Karpas-422 (cell line): Measurements from ENCODE around the gene TBC1D10A. TPM values are rescaled to one million over a fixed set of nuclear protein-coding genes. Genes with fewer than 3 reads are reported as not detected.

Source experiments
- DNase-seq: peaks from one replicate; pipeline ENCODE4 v3.0.0-alpha.2; 2015
- H2AFZ ChIP-seq: fragments of 200-600 bp; sonication (generic); 2 replicates; pipeline ENCODE4 v1.6.1; 2014; ENCODE audit warnings: antibody characterized with exemption, low read length, mixed read lengths
- H3K27ac ChIP-seq: fragments of 200-600 bp; sonication (generic); 2 replicates; pipeline ENCODE4 v1.5.1; 2014; ENCODE audit warnings: mild to moderate bottlenecking, low read length, moderate library complexity
- H3K27me3 ChIP-seq: fragments of 200-600 bp; sonication (generic); 2 replicates; pipeline ENCODE4 v1.6.1; 2014; ENCODE audit warnings: low read length, mixed read lengths
- H3K36me3 ChIP-seq: fragments of 200-600 bp; sonication (generic); 2 replicates; pipeline ENCODE4 v1.6.1; 2014; ENCODE audit warnings: low read length, mixed read lengths; ENCODE audit not compliant: insufficient read depth
- H3K4me1 ChIP-seq: fragments of 200-600 bp; sonication (generic); 2 replicates; pipeline ENCODE4 v1.6.1; 2014; ENCODE audit warnings: mild to moderate bottlenecking, low read length, mixed read lengths
- H3K4me2 ChIP-seq: fragments of 200-600 bp; sonication (generic); 2 replicates; pipeline ENCODE4 v1.6.1; 2014; ENCODE audit warnings: low read length, low read depth, mild to moderate bottlenecking; ENCODE audit not compliant: poor library complexity, severe bottlenecking
- H3K4me3 ChIP-seq: fragments of 200-600 bp; sonication (generic); 2 replicates; pipeline ENCODE4 v1.5.1; 2014; ENCODE audit warnings: mild to moderate bottlenecking, antibody characterized with exemption, low read length, mixed read lengths
- H3K79me2 ChIP-seq: fragments of 200-600 bp; sonication (generic); 2 replicates; pipeline ENCODE4 v1.6.1; 2014; ENCODE audit warnings: mild to moderate bottlenecking, low read length, mixed read lengths
- H3K9ac ChIP-seq: fragments of 200-600 bp; sonication (generic); 2 replicates; pipeline ENCODE4 v1.6.0; 2014; ENCODE audit warnings: low read length
- H3K9me2 ChIP-seq: fragments of 200-600 bp; sonication (generic), shearing (Covaris generic); replicated peaks from 2 replicates; pipeline ENCODE4 v1.6.0; 2014; ENCODE audit warnings: mild to moderate bottlenecking, low read length, moderate library complexity; ENCODE audit not compliant: insufficient read depth
- H3K9me3 ChIP-seq: fragments of 300-700, 200-600 bp; sonication (generic); 2 replicates; pipeline ENCODE4 v1.6.1; 2014; ENCODE audit warnings: low read length, mixed read lengths
- H4K20me1 ChIP-seq: fragments of 200-600 bp; sonication (generic); 2 replicates; pipeline ENCODE4 v1.6.1; 2014; ENCODE audit warnings: mild to moderate bottlenecking, antibody characterized with exemption, low read length, low read depth; ENCODE audit not compliant: insufficient read depth
- total RNA-seq: library from RNA; depleted of rRNA; stranded (reverse); fragments of >200 nt; shearing (Covaris generic); gene quantifications from 2 replicates; pipeline ENCODE4 v1.2.3, GENCODE V29; 2014; ENCODE audit warnings: low replicate concordance

The TBC1D10A gene
- total RNA-seq, 1 experiment from 2014 or later: 7.6 TPM

DNA sequence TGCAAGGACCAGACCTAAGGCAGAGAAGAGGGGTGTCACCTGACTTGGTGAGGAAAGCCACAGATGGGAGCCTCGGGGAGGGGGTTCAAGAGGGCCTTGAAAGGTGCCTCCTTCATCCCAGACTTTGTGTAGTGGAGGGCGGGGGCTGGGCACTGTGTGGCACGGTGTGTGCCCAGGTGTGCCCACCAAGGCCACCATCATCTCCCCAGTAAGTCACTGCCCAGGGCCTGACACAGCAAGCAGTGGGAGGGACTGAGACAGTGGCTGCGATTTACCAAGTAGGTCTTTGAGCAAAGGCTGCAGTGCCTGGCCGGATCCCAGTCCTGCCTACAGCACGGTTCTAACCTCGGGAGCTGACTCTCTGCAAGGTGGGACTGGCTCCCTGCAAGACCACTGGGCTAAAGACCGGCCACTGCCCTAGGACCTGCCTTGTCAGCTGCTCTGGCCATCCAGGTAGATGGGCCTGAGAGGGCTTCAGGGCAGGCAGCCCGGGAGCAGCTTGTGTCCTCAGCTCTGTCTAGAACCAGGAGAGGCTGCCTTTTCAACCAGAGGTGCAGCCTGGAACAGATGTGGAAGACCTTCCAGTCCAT, 61.5 kb downstream of the TBC1D10A start:
- no peak for DNase-seq
- Histone ChIP-seq H3K4me1 (peaks cover 26% of the 10 kb centered on the region), H2AFZ (peak overlapping the region; percentile 81; the same call in 1 of the 2 replicates), H3K9me2 (no peaks in the 10 kb centered on the region), H3K79me2 (no peaks in the 10 kb centered on the region), H3K36me3 (no peaks in the 10 kb centered on the region), H3K4me2 (peak overlapping the region; percentile 93), H3K27me3 (no peaks in the 10 kb centered on the region), H3K27ac (no peak overlapping the region), H4K20me1 (peaks cover 14% of the 10 kb centered on the region; the same call in 1 of the 2 replicates), H3K9me3 (no peaks in the 10 kb centered on the region), H3K9ac (peak overlapping the region; percentile 88), H3K4me3 (peak overlapping the region; percentile 79; the same call in 1 of the 2 replicates)

DNA sequence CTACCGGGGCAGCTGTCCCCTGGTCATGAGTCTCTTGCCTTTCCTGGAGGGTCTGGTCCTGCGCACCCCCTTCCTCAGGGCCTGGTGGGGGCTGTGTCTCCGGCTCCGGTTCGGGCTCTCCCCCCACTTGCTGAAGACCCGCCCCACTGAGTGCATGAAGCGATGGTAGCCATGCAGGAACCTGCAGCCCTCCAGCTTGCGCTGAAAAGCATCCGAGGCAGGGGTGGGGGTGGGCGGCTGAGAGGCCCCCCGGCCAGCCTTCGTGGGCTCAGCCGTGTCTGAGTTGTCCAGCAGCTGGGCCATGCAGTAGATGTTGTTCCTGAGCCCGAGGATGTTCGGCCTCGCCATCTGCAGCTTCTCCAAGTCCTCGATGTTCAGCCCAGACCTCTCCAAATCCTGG, 62.9 kb downstream of the TBC1D10A start:
- no peak overlapping the region for H3K4me2 ChIP-seq
- no peaks in the 10 kb centered on the region for H3K9me2 ChIP-seq
- no peak overlapping the region for H3K9ac ChIP-seq
- H3K27ac ChIP-seq: no peak overlapping the region
- no peaks in the 10 kb centered on the region for H3K79me2 ChIP-seq
- no peak overlapping the region for H2AFZ ChIP-seq
- H3K36me3 ChIP-seq: no peaks in the 10 kb centered on the region
- H3K9me3 ChIP-seq: no peaks in the 10 kb centered on the region
- no peaks in the 10 kb centered on the region for H3K27me3 ChIP-seq
- peaks cover 26% of the 10 kb centered on the region for H3K4me1 ChIP-seq
- peaks cover 14% of the 10 kb centered on the region; the same call in 1 of the 2 replicates for H4K20me1 ChIP-seq
- DNase-seq: no peak
- no peak overlapping the region for H3K4me3 ChIP-seq

DNA sequence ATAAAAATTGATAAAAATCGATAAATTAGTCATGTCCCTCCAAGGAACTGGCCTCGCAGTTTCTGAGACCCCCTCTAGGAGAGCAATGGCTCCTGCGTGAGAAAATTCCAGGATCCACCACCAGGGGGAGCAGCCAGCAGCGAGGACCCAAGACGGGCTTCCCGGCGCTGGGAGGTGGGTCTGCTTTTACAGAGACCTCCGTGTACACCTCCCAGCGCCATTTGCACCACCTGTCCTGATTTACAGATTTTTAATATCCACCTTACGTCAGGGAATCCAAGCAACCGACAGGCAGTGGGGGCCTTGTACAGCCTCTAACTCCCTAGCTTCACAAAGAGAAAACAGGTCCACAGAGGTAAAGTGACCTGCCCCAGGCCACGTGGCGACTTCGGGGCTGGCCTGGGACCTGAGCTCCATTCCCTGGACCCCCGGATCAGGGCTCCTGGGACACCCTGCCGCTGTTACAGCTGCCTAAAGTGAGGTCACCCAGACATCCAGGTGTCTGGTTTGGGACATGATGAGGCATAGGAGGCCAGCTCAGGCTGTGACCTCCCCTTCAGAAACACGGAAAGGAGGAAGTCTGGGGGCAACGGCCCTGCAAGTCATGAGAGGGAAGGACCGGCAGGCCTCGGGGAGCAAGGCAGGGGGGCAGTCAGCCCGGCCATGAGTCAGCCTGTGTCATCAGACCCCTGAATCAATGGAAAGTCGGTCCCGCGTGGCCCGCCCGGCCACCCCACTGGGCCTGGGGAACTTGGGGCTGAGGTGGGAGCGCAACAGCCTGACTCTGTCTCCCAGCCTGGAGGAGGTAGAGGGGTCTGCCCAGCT, 63.6 kb downstream of the TBC1D10A start:
- Histone ChIP-seq H3K79me2 (no peaks in the 10 kb centered on the region), H4K20me1 (peaks cover 12% of the 10 kb centered on the region; the same call in 1 of the 2 replicates), H3K4me2 (peak overlapping the region; percentile 52), H3K27ac (no peak overlapping the region), H3K4me1 (peaks cover 26% of the 10 kb centered on the region), H3K9ac (peak overlapping the region; percentile 34), H3K9me3 (no peaks in the 10 kb centered on the region), H3K4me3 (no peak overlapping the region), H3K9me2 (no peaks in the 10 kb centered on the region), H3K36me3 (no peaks in the 10 kb centered on the region), H3K27me3 (no peaks in the 10 kb centered on the region), H2AFZ (peak overlapping the region; percentile 53)
- peak; percentile 92 for DNase-seq

DNA sequence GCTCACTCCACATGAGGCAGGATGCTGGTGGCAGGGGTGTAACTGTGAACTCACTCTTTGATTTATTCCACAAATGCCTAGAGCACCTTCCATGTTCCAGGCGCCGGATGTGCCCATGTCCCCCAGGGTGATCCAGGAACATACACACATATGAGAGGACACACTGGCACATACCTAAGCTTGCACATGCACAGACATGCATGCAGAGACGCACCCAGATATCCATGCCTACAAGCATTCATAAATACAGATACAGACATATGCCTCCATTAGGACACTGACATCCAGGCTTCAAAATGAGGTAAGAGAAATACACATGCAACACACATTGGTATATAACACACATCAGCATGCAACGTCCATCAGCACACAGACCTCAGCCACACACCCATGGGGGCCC, 64.6 kb downstream of the TBC1D10A start:
- H3K9me3 ChIP-seq: no peaks in the 10 kb centered on the region
- no peaks in the 10 kb centered on the region for H3K36me3 ChIP-seq
- H3K4me3 ChIP-seq: no peak overlapping the region
- no peak overlapping the region for H3K9ac ChIP-seq
- no peak overlapping the region for H3K4me2 ChIP-seq
- H3K79me2 ChIP-seq: no peaks in the 10 kb centered on the region
- H3K27ac ChIP-seq: no peak overlapping the region
- no peak for DNase-seq
- no peak overlapping the region for H2AFZ ChIP-seq
- no peaks in the 10 kb centered on the region for H3K9me2 ChIP-seq
- peaks cover 2% of the 10 kb centered on the region; the same call in 1 of the 2 replicates for H4K20me1 ChIP-seq
- no peaks in the 10 kb centered on the region for H3K27me3 ChIP-seq
- peaks cover 23% of the 10 kb centered on the region for H3K4me1 ChIP-seq

DNA sequence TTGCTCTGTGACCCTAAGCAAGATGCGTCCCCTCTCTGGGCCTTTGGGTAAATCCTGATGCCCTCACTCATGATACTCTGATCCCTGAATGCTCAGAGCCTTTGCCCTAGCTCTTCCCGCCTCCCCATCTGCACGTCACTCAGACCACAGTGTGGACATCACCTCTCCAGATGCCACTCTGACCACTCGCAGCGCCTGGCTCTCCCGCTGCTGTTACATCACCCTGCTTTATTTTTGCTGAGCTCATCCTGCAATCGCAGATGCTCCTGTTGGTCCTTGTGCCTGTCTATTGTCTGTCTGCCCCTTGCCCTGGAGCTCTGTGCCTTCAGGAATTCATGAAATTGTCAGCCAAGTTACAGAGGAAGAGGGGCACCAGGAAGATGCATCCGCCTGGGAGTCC, 65.6 kb downstream of the TBC1D10A start:
- H3K79me2 ChIP-seq: no peaks in the 10 kb centered on the region
- no peaks in the 10 kb centered on the region for H3K36me3 ChIP-seq
- H3K9ac ChIP-seq: no peak overlapping the region
- no peaks in the 10 kb centered on the region for H3K27me3 ChIP-seq
- H3K4me2 ChIP-seq: no peak overlapping the region
- H2AFZ ChIP-seq: no peak overlapping the region
- H4K20me1 ChIP-seq: no peaks in the 10 kb centered on the region
- no peaks in the 10 kb centered on the region for H3K9me2 ChIP-seq
- no peak overlapping the region for H3K4me3 ChIP-seq
- H3K9me3 ChIP-seq: no peaks in the 10 kb centered on the region
- peaks cover 19% of the 10 kb centered on the region for H3K4me1 ChIP-seq
- DNase-seq: no peak
- no peak overlapping the region for H3K27ac ChIP-seq

DNA sequence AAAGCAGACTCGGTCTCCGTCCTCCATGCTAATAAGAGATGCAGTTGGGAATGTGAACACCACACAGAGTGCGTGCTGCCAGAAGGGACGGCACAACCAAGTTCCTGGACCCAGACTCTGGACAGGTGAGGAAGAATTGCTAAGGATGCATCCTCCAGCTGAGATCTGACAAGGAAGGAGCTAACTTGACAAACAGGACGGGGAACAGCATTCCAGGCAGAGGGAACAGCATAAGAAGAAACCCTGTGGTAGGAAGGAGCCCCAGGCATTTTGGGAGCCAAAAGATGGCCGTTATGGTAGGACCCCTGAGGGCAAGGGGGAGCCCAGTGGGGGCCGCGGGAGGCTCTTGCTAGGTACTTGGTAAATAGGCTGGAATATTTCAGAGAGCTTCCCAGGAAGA, 66.1 kb downstream of the TBC1D10A start:
- Histone ChIP-seq H3K4me3 (no peak overlapping the region), H3K9me2 (no peaks in the 10 kb centered on the region), H3K9me3 (no peaks in the 10 kb centered on the region), H4K20me1 (no peaks in the 10 kb centered on the region), H3K9ac (no peak overlapping the region), H3K4me1 (peaks cover 14% of the 10 kb centered on the region), H3K4me2 (no peak overlapping the region), H3K27me3 (no peaks in the 10 kb centered on the region), H3K27ac (no peak overlapping the region), H3K79me2 (no peaks in the 10 kb centered on the region), H3K36me3 (no peaks in the 10 kb centered on the region), H2AFZ (no peak overlapping the region)
- no peak for DNase-seq

DNA sequence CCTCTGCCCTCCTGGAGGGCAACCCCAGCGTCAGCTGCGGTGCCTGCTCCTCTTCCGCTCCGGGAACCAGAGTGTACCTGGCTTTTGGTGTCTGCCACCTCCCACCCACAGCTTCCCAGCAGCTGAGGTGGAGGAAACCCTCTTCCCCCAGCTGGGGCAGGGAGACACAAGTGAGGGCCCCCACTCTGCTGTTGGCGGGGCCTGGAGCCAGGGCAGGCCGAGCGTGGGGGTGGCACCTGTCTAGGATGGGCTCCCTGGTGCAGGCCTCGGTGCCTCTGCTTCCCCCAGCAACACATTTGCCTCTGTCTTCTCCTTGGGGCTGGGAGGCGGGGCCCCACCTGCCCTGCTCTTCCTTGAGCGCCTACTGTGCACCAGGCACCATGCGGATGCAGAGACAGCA, 66.5 kb downstream of the TBC1D10A start:
- Histone ChIP-seq H3K4me2 (no peak overlapping the region), H3K27ac (no peak overlapping the region), H3K9me3 (no peaks in the 10 kb centered on the region), H3K4me3 (no peak overlapping the region), H3K36me3 (no peaks in the 10 kb centered on the region), H3K9me2 (no peaks in the 10 kb centered on the region), H3K27me3 (no peaks in the 10 kb centered on the region), H3K9ac (no peak overlapping the region), H3K79me2 (no peaks in the 10 kb centered on the region), H2AFZ (no peak overlapping the region), H3K4me1 (peaks cover 11% of the 10 kb centered on the region), H4K20me1 (no peaks in the 10 kb centered on the region)
- DNase-seq: no peak

DNA sequence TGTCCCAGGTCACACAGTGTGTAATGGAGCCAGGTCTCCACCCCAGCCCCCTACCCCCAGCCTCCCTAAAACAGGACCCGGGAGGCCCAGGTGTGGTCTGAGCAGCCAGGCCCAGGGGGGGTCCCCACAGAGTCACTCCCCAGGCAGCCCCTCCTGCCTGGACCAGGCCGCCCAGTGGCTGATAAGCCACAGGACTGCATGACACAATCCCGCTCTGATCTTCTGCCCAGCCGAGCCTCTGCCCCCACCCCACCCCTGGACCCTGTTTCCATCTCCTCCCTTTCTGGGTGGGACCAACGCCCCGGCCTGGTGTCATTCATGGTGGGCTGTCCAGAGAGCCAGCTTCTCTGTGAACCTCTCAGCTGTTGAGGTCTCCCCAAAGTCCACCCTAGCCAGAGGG, 72.4 kb downstream of the TBC1D10A start:
- H3K9me3 ChIP-seq: no peaks in the 10 kb centered on the region
- DNase-seq: no peak
- no peak overlapping the region for H3K4me3 ChIP-seq
- no peaks in the 10 kb centered on the region for H3K27me3 ChIP-seq
- H3K36me3 ChIP-seq: no peaks in the 10 kb centered on the region
- no peak overlapping the region for H3K4me2 ChIP-seq
- H3K27ac ChIP-seq: no peak overlapping the region
- no peaks in the 10 kb centered on the region for H3K79me2 ChIP-seq
- H4K20me1 ChIP-seq: no peaks in the 10 kb centered on the region
- peaks cover 6% of the 10 kb centered on the region for H3K4me1 ChIP-seq
- no peaks in the 10 kb centered on the region for H3K9me2 ChIP-seq
- H2AFZ ChIP-seq: no peak overlapping the region
- no peak overlapping the region for H3K9ac ChIP-seq
